OCI-LY1 (cell line): ENCODE results near the gene PRPSAP1.

ENCODE experiments used
- H2AFZ ChIP-seq: fragments of 200-600 bp; sonication (generic), shearing (Covaris generic); 2 replicates; pipeline ENCODE4 v1.6.0; 2014; ENCODE audit warnings: antibody characterized with exemption, mild to moderate bottlenecking, low read length
- H3F3A ChIP-seq: fragments of 200-600 bp; sonication (generic), shearing (Covaris generic); 2 replicates; pipeline ENCODE4 v1.6.0; 2014; ENCODE audit warnings: mild to moderate bottlenecking, antibody characterized with exemption, low read length, moderate library complexity; ENCODE audit not compliant: insufficient read depth
- H3K27ac ChIP-seq: fragments of 200-600 bp; sonication (generic); 2 replicates; pipeline ENCODE4 v1.5.1; 2014; ENCODE audit warnings: low read length, mixed run types, mild to moderate bottlenecking, low read depth; ENCODE audit not compliant: poor library complexity, severe bottlenecking
- H3K27me3 ChIP-seq: fragments of 200-600 bp; sonication (generic); 2 replicates; pipeline ENCODE4 v1.6.0; 2014; ENCODE audit warnings: antibody characterized with exemption, mild to moderate bottlenecking, low read length, moderate library complexity; ENCODE audit not compliant: insufficient read depth
- H3K36me3 ChIP-seq: fragments of 200-600 bp; sonication (generic); 2 replicates; pipeline ENCODE4 v1.6.1; 2014; ENCODE audit warnings: mild to moderate bottlenecking, antibody characterized with exemption, low read length, moderate library complexity, mixed read lengths; ENCODE audit not compliant: insufficient read depth
- H3K4me1 ChIP-seq: fragments of 200-600 bp; sonication (generic); 2 replicates; pipeline ENCODE4 v1.5.1; 2014; ENCODE audit warnings: mild to moderate bottlenecking, low read length, moderate library complexity; ENCODE audit not compliant: insufficient read depth, severe bottlenecking
- H3K4me2 ChIP-seq: fragments of 200-600 bp; sonication (generic), shearing (Covaris generic); 2 replicates; pipeline ENCODE4 v1.6.1; 2014; ENCODE audit warnings: low read length
- H3K4me3 ChIP-seq: fragments of 200-600 bp; sonication (generic); 2 replicates; pipeline ENCODE4 v1.5.1; 2014; ENCODE audit warnings: low read length, low read depth, mild to moderate bottlenecking, mixed read lengths; ENCODE audit not compliant: poor library complexity, severe bottlenecking
- H3K79me2 ChIP-seq: fragments of 200-600 bp; shearing (Covaris generic); 2 replicates; pipeline ENCODE4 v1.6.1; 2016; ENCODE audit warnings: mixed run types, low read length, mixed read lengths; ENCODE audit not compliant: insufficient read depth
- H3K9ac ChIP-seq: fragments of 200-600 bp; sonication (generic), shearing (Covaris generic); 2 replicates; pipeline ENCODE4 v1.6.1; 2014; ENCODE audit warnings: mild to moderate bottlenecking, low read length, mixed read lengths
- H3K9me2 ChIP-seq: fragments of 200-600 bp; sonication (generic), shearing (Covaris generic); 2 replicates; pipeline ENCODE4 v1.6.1; 2014; ENCODE audit warnings: low read depth, mild to moderate bottlenecking, low read length, mixed read lengths
- H3K9me3 ChIP-seq: fragments of 200-600 bp; shearing (Covaris generic); 2 replicates; pipeline ENCODE4 v1.6.1; 2014; ENCODE audit warnings: low read length, mixed read lengths
- H4K20me1 ChIP-seq: fragments of 200-600 bp; sonication (generic), shearing (Covaris generic); 2 replicates; pipeline ENCODE4 v1.6.0; 2016; ENCODE audit warnings: mild to moderate bottlenecking, low read length; ENCODE audit not compliant: insufficient read depth
- CTCF ChIP-seq: fragments of 200-600 bp; sonication (generic), shearing (Covaris generic); IDR thresholded peaks from 2 replicates; pipeline ENCODE4 v1.5.1; 2017; ENCODE audit warnings: mild to moderate bottlenecking, antibody characterized with exemption, low read length, moderate library complexity, mixed read lengths
- EZH2 ChIP-seq: fragments of 200-600 bp; sonication (generic), shearing (Covaris generic); IDR thresholded peaks from 2 replicates; pipeline ENCODE4 v1.8.0; 2017; ENCODE audit warnings: borderline replicate concordance, mixed run types, mild to moderate bottlenecking, antibody characterized with exemption, low read length, moderate library complexity, mixed read lengths

Gene PRPSAP1

DNA sequence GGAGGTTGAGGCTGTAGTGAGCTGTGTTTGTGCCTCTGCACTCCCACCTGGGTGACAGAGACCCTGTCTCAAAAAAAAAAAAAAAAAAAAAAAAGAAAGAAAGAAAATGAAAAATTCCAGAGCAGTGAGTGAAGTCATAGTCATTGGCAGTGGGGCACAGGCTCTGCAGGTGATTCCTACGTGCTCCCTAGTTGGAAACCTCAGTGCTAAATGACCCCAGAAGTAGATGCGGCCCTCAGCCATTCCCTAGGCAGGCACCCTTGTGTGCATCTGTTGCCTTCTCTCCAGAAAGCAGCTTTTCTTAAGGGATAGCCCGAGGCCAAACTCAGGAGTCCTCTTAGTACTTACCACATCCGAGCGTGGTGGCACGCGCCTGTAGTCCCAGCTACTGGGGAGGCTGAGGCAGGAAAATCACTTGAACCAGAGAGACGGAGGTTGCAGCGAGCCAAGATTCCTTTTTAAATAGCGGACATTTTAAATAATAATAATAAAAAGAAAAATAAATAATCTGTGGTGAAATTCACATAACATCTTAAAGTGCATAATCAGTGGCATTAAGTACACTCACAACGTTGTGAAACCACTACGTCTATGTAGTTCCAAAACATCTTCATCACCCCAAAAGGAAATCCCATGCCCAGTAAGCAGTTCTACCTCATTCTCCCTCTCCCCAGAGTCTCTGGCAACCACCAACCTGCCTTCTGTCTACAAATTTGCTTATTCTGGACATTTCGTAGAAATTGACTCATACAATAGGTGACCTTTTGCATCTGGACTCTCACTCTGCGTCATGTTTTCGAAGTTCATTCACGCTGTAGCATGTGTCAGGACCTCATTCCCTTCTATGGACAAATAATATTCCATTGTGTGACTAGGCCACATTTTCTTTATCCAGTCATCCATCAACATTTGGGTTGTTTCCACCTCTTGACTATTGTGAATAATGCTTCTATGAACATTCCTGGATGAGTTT lies 18.2 kb upstream of the PRPSAP1 start:
- no peak overlapping the region for H3K4me3 ChIP-seq
- H3K27me3 ChIP-seq = no peaks in the 10 kb centered on the region
- H2AFZ ChIP-seq = no peak overlapping the region
- no peak overlapping the region for H3K9ac ChIP-seq
- no peaks in the 10 kb centered on the region for H3F3A ChIP-seq
- no peak overlapping the region for H3K27ac ChIP-seq
- H3K9me2 ChIP-seq = no peaks in the 10 kb centered on the region
- no peaks in the 10 kb centered on the region for H4K20me1 ChIP-seq
- H3K36me3 ChIP-seq = no peaks in the 10 kb centered on the region
- peaks cover 10% of the 10 kb centered on the region for H3K4me1 ChIP-seq
- H3K79me2 ChIP-seq = no peaks in the 10 kb centered on the region
- H3K9me3 ChIP-seq = no peaks in the 10 kb centered on the region
- no peak overlapping the region for H3K4me2 ChIP-seq
- TF ChIP-seq EZH2 (no peak), CTCF (no peak)

- H2AFZ ChIP-seq = no peak overlapping the region
- no peak overlapping the region for H3K9ac ChIP-seq
- H3K79me2 ChIP-seq = no peaks in the 10 kb centered on the region
- no peak overlapping the region for H3K4me2 ChIP-seq
- no peaks in the 10 kb centered on the region for H3K9me3 ChIP-seq
- no peak overlapping the region for H3K4me3 ChIP-seq
- peaks cover 10% of the 10 kb centered on the region for H3K4me1 ChIP-seq
- H3K27me3 ChIP-seq = no peaks in the 10 kb centered on the region
- H3K27ac ChIP-seq = no peak overlapping the region
- TF ChIP-seq EZH2 (no peak), CTCF (peak; percentile 94)
- H3F3A ChIP-seq = no peaks in the 10 kb centered on the region
- H3K36me3 ChIP-seq = no peaks in the 10 kb centered on the region
- no peaks in the 10 kb centered on the region for H4K20me1 ChIP-seq
- H3K9me2 ChIP-seq = no peaks in the 10 kb centered on the region
These were observed 16.7 kb upstream of the PRPSAP1 start for GRCh38 chr17:76370261-76370993.

GRCh38 chr17:76369804-76370203 lies 16.1 kb upstream of the PRPSAP1 start:
- Histone ChIP-seq H3K4me3 (no peak overlapping the region), H3K9me3 (no peaks in the 10 kb centered on the region), H3K4me1 (peaks cover 10% of the 10 kb centered on the region), H3K4me2 (no peak overlapping the region), H3K27ac (no peak overlapping the region), H3F3A (no peaks in the 10 kb centered on the region), H3K27me3 (no peaks in the 10 kb centered on the region), H3K79me2 (no peaks in the 10 kb centered on the region), H3K9ac (no peak overlapping the region), H3K36me3 (no peaks in the 10 kb centered on the region), H2AFZ (no peak overlapping the region), H3K9me2 (no peaks in the 10 kb centered on the region), H4K20me1 (no peaks in the 10 kb centered on the region)
- no peak for TF ChIP-seq EZH2
- no peak for TF ChIP-seq CTCF
